ENCODE data around the gene DENND11. TPM values are rescaled to one million over a fixed set of nuclear protein-coding genes. Genes with fewer than 3 reads are reported as not detected.

Gene DENND11
- total RNA-seq, 2 experiments from 2014 or later: 42.4 to 46.1 TPM

DNA sequence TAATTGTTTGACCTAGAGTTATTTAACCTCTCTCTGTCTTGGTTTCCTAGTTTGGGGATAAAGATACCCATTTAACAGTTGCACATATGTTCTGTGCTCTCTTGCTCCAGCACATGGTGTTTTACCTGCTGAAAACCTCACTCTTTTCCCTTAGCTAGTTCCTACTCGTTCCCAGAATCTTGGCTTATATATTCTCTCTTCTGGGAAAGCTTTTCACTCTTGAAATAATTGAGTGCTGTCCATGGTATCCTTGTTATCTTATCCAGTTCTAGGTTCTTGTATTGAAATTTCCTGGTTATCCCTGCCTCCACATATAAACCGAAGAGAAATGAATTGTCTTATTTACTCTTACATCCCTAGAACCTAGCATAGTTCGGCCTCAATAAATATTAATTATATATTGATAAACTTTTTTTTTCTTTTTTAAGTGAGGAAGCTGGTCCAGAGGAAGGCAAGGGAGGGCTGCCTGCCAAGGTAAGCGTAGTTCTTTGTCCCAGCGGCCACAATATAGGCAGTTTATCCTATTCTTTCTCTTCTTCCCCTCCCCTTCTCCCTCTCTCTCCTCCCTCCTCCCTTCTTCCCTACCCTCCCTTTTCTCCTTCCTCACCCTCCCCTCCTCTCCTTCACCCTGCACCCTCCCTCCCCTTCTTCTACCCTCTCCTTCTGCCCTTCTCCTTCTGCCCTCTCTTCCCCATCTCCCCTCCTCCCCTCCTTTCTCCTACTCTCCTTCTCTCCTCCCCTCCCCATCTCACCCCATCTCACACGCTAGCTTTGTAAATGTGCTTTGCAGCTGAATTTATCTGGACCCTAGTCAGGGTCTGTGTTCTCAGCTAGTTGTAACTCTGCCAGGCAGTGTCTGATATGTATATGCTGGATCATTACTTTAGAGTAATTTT, 14.1 kb upstream of the DENND11 start:
- Mint-ChIP-seq H3K9me3 (no peaks in the 10 kb centered on the region), H3K4me3 (no peak overlapping the region), H3K4me1 (peaks cover 5% of the 10 kb centered on the region), H3K36me3 (peaks cover under 1% of the 10 kb centered on the region), H3K27me3 (no peaks in the 10 kb centered on the region), H3K27ac (no peak overlapping the region)
- DNase-seq (no peak), ATAC-seq (ENCODE audit: low read depth) (no peak)
- POLR2A ChIA-PET: interaction anchor here (0.6 kb wide), 1 partner anchor 280 kb away, joined by 4 read pairs; no protein-coding TSS in a partner anchor

DNA sequence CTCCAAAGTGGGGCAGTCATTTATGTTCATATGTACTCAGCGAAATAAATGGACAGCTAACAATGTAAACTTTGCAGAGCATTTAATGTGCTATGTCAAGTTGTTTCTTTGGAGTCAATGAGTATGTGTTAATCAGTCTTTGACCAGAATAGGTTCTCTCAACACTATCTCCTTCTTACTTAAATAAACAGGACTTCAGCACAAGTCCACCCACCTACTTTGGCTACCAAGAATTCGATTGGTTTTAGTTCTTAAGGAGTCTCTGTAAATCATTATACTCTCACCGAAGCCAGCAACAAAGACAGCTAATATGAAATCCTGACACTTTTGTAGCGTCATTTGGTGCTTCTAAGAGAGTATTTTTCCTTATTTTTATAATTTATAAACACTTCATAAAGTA, 13.1 kb upstream of the DENND11 start:
- no peak overlapping the region for H3K4me3 Mint-ChIP-seq
- no peaks in the 10 kb centered on the region for H3K9me3 Mint-ChIP-seq
- no peak for ATAC-seq (ENCODE audit: low read depth)
- no peak overlapping the region for H3K27ac Mint-ChIP-seq
- no peak for DNase-seq
- no peaks in the 10 kb centered on the region for H3K27me3 Mint-ChIP-seq
- POLR2A ChIA-PET: no interaction called here
- peaks cover 5% of the 10 kb centered on the region for H3K4me1 Mint-ChIP-seq
- H3K36me3 Mint-ChIP-seq: peaks cover 1% of the 10 kb centered on the region

DNA sequence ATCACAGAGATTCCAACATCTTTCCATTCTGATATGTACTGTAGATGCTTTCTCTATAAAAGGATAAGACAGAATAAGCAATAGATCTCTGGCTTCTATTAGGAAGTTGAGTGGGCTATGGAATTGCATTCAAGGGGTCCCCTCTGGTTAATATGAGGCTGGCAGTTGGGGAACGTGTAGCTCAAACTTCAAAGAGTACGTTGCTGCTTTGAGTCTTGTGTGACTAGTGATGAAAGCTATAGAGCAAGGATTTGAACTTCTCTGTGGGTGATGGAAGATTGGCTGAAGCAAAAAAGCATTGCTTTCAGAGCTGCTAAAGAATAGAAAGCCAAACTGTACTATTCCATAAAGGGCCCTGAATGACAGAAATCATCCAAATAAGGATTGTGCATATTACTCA, 12.6 kb upstream of the DENND11 start:
- ATAC-seq (ENCODE audit: low read depth): no peak
- Mint-ChIP-seq H3K27me3 (no peaks in the 10 kb centered on the region), H3K4me1 (peaks cover 5% of the 10 kb centered on the region), H3K4me3 (no peak overlapping the region), H3K36me3 (peaks cover 1% of the 10 kb centered on the region), H3K27ac (no peak overlapping the region), H3K9me3 (no peaks in the 10 kb centered on the region)
- no peak for DNase-seq
- POLR2A ChIA-PET: no interaction called here

DNA sequence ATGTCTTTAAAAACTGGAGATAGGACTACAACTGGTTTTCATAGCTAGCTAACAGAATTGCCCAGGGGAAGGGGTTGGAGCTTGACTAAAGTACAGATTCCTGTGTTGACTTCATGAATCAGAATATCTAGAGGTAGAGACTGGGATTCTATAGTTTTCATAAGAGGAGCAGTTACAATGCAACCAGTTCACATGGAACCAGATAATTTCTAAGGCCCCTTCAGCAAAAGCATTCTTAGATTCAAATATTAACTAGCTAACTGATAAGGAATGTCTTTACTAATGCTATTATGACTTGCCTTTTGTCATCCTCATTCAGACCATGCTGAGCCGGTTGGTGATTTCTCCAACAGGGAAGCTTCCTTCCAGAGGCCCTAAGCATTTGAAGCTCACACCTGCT, 11.9 kb upstream of the DENND11 start:
- peaks cover 1% of the 10 kb centered on the region for H3K36me3 Mint-ChIP-seq
- H3K27me3 Mint-ChIP-seq: no peaks in the 10 kb centered on the region
- H3K9me3 Mint-ChIP-seq: no peaks in the 10 kb centered on the region
- no peak overlapping the region for H3K27ac Mint-ChIP-seq
- H3K4me3 Mint-ChIP-seq: no peak overlapping the region
- DNase-seq (no peak), ATAC-seq (ENCODE audit: low read depth) (no peak)
- H3K4me1 Mint-ChIP-seq: peaks cover 5% of the 10 kb centered on the region
- POLR2A ChIA-PET: no interaction called here

DNA sequence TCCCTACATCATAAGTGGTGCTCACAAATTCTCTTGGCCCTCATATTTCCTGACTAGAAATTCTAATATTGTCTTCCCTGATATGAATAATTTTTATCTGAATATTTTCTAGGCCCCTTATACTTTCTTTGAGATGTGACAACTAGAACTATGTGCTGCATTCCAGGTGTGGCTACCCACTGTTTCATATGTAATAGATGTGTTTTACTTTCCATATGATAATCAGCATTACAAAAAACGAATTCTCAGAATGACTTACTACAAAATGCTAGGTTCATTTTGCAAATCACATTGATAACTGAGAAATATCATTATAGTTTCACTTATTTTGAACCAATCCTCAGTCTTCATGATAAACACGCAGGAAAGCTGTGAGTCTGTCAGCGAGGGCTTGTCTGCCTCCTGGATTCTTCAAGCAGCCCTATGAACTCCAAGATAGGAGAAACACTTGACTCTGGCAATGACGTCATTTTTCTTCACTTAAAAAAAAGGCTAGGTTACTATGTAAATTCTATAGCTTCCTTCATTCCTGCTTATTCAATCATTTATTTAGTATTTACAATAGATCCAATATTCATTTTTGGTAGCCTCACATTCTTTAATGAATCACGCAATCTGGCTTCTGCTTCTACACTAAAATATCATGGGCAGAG, 10.8 kb upstream of the DENND11 start:
- POLR2A ChIA-PET: interaction anchor here (1.3 kb wide), 1 partner anchor 11 kb away, joined by 3 read pairs; no protein-coding TSS in a partner anchor
- ATAC-seq (ENCODE audit: low read depth): no peak
- H3K27ac Mint-ChIP-seq: no peak overlapping the region
- H3K4me3 Mint-ChIP-seq: no peak overlapping the region
- H3K9me3 Mint-ChIP-seq: no peaks in the 10 kb centered on the region
- H3K36me3 Mint-ChIP-seq: peaks cover 1% of the 10 kb centered on the region
- DNase-seq: no peak
- H3K27me3 Mint-ChIP-seq: no peaks in the 10 kb centered on the region
- peaks cover 5% of the 10 kb centered on the region for H3K4me1 Mint-ChIP-seq

DNA sequence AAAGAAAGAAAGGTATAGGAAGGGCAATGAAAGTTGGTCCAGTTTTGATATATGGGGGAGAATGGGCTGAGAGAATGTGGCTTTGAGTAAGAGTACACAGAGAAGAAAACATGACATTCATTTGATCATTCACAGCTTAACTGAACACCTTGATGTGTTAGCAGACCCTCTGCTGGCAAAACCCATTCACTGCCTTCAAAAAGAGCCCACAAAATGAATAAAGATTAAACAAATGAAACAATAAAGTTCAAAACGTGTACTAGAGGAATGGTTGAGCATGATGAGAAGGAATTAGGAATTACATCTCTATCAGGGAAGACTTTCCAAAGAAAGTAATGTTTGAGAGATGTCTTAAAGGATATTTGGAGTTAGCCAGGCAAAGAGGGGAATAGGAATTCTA, 8.3 kb upstream of the DENND11 start:
- ATAC-seq (ENCODE audit: low read depth): no peak
- no peak overlapping the region for H3K4me3 Mint-ChIP-seq
- POLR2A ChIA-PET: no interaction called here

DNA sequence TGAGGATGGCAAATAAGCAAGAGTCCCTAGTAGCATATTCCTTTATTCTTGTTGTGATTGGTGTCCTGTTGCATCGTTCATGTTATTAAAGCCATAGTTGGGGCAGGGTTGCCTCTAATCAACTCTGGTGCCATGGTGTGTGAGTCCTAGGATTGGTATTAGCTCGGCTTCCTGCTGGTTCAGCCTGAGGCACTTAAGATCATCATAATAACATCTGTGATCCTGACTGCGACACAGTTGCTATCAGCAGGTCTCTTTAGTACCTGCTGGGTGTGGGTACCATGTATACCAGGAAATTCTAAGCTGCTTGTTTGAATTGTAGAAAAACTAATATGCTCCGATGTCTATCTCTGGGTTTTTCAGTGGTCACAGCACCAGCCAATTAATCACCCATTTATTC, 7.8 kb upstream of the DENND11 start:
- H3K27ac Mint-ChIP-seq: no peak overlapping the region
- no peak overlapping the region for H3K4me3 Mint-ChIP-seq
- H3K4me1 Mint-ChIP-seq: peaks cover 5% of the 10 kb centered on the region
- H3K36me3 Mint-ChIP-seq: peaks cover 1% of the 10 kb centered on the region
- no peaks in the 10 kb centered on the region for H3K9me3 Mint-ChIP-seq
- peaks cover 6% of the 10 kb centered on the region for H3K27me3 Mint-ChIP-seq
- POLR2A ChIA-PET: no interaction called here
- ATAC-seq (ENCODE audit: low read depth): no peak
- DNase-seq: no peak

More for the DNA sequence above, 8.3 kb upstream of the DENND11 start:
- Mint-ChIP-seq H3K27me3 (peaks cover 6% of the 10 kb centered on the region), H3K4me1 (peaks cover 5% of the 10 kb centered on the region), H3K36me3 (peaks cover 1% of the 10 kb centered on the region), H3K27ac (no peak overlapping the region), H3K9me3 (no peaks in the 10 kb centered on the region)
- DNase-seq: no peak

DNA sequence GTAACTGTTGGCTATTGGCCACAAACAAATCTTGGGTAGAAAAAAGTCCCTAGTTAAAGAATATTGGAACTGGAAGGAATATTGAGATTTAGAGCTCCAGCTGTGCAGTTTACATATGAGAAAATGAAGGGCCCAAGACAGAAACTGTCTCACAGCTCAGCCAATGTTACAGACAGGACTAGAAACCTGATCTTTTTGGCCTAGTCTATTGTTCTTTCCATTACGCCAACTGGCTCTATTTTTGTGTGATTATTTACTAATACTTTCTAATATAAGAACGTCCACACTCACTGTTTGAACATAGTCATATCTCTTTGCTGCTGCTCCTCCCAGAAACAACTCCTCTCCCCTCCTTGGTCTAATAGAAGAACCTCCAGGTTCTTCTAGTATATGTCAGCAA, 7.4 kb upstream of the DENND11 start:
- POLR2A ChIA-PET: no interaction called here

DNA sequence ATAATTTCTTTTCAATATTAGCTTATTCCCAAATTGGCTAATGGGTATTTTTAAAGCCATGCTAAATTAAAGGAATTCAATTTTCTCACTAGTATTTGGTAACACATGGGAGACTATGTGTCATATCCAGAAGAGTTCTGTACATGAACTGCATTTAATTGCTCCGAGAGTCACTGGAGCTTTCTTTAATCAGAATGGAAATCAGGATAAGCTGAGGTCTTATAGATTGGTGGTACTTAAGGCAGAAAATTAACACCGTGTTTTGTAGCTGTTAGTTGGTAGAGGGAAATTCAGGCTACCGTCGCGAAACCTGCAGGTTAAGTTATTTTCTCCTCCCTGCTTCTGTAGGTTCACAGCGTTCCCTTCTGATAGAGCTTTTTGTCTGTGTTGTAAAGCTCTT, 6.4 kb upstream of the DENND11 start, which contains the start of gene WEE2:
TSS of gene WEE2 (plus strand) at position 3 of the 400 bp plus-strand sequence. CDS start 406 bp downstream, outside the sequence.
- peaks cover 5% of the 10 kb centered on the region for H3K4me1 Mint-ChIP-seq
- DNase-seq (no peak), ATAC-seq (ENCODE audit: low read depth) (no peak)
- POLR2A ChIA-PET: no interaction called here
- H3K27me3 Mint-ChIP-seq: peaks cover 16% of the 10 kb centered on the region
- H3K36me3 Mint-ChIP-seq: peaks cover 1% of the 10 kb centered on the region
- H3K9me3 Mint-ChIP-seq: no peaks in the 10 kb centered on the region
- H3K27ac Mint-ChIP-seq: no peak within 1 kb of the TSS
- H3K4me3 Mint-ChIP-seq: no peak within 1 kb of the TSS

More for the DNA sequence above, 7.4 kb upstream of the DENND11 start:
- Mint-ChIP-seq H3K9me3 (no peaks in the 10 kb centered on the region), H3K27ac (no peak overlapping the region), H3K4me1 (peaks cover 5% of the 10 kb centered on the region), H3K27me3 (peaks cover 7% of the 10 kb centered on the region), H3K4me3 (no peak overlapping the region), H3K36me3 (peaks cover 1% of the 10 kb centered on the region)
- ATAC-seq (ENCODE audit: low read depth) (no peak), DNase-seq (no peak)

DNA sequence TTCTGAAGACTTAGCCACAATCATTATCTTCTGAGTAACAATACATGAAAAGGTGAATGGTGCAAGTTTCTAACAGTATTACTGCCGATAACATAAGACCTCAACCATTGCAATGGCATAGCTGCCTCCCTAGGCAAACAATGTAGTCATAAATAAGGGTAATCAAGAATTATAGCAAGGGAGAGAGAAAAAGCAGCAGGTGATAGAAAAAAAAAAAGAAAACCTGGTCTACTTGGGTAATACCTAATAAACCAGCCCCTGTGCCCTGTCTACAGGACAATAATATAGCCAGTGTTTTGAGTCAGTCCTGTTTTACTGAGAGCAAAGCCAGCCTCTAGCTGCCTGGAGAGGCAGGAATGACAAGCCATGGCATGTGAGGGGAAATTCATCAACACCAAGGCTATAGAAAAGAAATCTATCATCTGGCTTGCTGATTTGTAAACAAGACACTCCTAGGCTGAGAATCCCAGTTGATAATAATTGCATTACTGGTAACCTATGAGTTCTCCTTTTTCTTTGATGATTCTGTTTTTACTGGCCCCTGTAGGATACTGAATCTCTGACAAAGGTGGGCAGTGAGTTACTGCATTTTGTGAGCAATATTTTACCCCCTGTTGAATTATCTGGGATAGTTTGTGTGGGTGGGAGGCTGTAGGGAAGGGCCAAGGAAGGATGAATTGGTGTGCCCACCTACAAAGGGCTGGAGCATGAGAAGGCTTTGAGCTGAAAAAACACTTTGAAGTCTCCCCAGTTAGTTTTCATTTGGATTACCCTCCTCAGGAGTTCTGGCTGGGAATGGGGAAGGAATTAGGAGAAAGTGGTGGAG, 4.5 kb upstream of the DENND11 start:
- ATAC-seq (ENCODE audit: low read depth) (no peak), DNase-seq (no peak)
- H3K9me3 Mint-ChIP-seq: no peaks in the 10 kb centered on the region
- peaks cover 26% of the 10 kb centered on the region for H3K27me3 Mint-ChIP-seq
- peaks cover 1% of the 10 kb centered on the region for H3K36me3 Mint-ChIP-seq
- POLR2A ChIA-PET: interaction anchor here (1.2 kb wide), 1 partner anchor 31 kb away, joined by 4 read pairs; no protein-coding TSS in a partner anchor
- no peak overlapping the region for H3K4me3 Mint-ChIP-seq
- no peak overlapping the region for H3K27ac Mint-ChIP-seq
- H3K4me1 Mint-ChIP-seq: peaks cover 2% of the 10 kb centered on the region

DNA sequence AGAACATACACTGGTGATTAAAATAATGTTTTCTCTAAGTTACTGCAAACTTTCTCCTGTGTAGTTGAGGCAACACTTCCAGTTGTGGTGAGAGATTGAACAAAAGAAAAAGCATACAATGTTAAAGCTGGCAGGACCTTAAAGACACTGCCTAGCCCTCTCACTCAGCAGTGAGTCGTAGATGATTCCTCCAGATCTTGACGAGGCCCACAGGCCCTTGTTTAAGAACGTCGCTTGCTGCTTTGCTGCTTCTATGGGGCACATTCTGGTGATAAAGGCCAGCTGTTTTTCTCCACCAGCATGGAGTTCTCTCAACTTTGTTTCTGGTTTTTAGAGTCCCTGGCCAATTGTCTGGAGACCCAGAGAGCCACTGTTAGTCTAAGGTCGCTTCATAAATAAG, 2.8 kb upstream of the DENND11 start:
- H3K36me3 Mint-ChIP-seq: peaks cover 2% of the 10 kb centered on the region
- H3K4me3 Mint-ChIP-seq: no peak overlapping the region
- ATAC-seq (ENCODE audit: low read depth) (no peak), DNase-seq (no peak)
- POLR2A ChIA-PET: no interaction called here
- peaks cover 14% of the 10 kb centered on the region for H3K4me1 Mint-ChIP-seq
- H3K27me3 Mint-ChIP-seq: peaks cover 26% of the 10 kb centered on the region
- no peak overlapping the region for H3K27ac Mint-ChIP-seq
- no peaks in the 10 kb centered on the region for H3K9me3 Mint-ChIP-seq

DNA sequence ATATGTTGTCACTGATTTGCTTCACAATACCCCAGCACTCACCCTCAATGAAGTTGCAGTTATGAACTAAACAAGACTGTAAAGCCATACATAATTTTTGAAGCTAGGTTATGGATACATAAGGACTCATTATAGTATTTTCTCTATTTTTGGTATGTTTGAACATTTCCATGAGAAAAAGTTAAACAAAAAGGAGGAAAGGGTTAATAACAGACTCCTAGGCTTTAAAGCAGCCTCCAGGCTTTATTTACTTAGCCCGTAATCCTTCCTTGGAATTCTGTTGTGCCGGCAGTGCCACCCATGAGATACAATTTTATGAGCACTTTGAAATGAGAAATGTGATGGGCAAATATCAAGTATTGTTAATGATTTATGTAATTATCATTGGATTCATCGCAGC, 2.1 kb upstream of the DENND11 start:
- ATAC-seq (ENCODE audit: low read depth) (no peak), DNase-seq (no peak)
- H3K27ac Mint-ChIP-seq: no peak overlapping the region
- POLR2A ChIA-PET: no interaction called here
- no peaks in the 10 kb centered on the region for H3K9me3 Mint-ChIP-seq
- no peak overlapping the region for H3K4me3 Mint-ChIP-seq
- H3K27me3 Mint-ChIP-seq: peaks cover 26% of the 10 kb centered on the region
- peaks cover 19% of the 10 kb centered on the region for H3K4me1 Mint-ChIP-seq
- H3K36me3 Mint-ChIP-seq: peaks cover 2% of the 10 kb centered on the region

DNA sequence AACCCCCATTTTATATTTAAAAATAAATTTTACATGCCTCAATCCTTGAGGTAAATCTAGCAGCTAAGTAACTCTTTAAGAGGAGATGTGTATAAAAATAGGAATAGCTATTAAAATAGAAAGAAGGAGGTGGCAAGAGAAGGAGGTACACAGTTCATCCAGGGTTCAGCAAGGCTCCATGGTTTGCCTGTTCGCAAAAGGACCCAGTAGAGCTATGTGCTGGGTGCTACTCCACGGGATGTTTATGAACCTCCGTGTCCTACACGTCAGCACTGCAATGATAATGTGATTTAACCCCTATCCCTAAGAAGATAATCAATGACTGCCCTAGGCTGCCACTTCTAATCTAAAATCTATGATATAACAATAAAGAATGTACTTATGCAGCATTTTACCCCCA, 926 bp upstream of the DENND11 start:
- ATAC-seq (ENCODE audit: low read depth) (no peak), DNase-seq (no peak)
- H3K9me3 Mint-ChIP-seq: no peaks in the 10 kb centered on the region
- peaks cover 30% of the 10 kb centered on the region for H3K4me1 Mint-ChIP-seq
- H3K27me3 Mint-ChIP-seq: peaks cover 26% of the 10 kb centered on the region
- H3K27ac Mint-ChIP-seq: no peak overlapping the region
- H3K4me3 Mint-ChIP-seq: no peak overlapping the region
- POLR2A ChIA-PET: interaction anchor here (3.6 kb wide), 1 partner anchor 35 kb away, joined by 36 read pairs; the partner anchor contains the start of gene SSBP1
- H3K36me3 Mint-ChIP-seq: peaks cover 7% of the 10 kb centered on the region
